AG08395 (cell line): ENCODE measurements around the gene TNP1.
A peak's percentile ranks its signal among the peaks of the same experiment; 100 is the strongest.

Source experiments
- DNase-seq: peaks from one replicate; pipeline ENCODE4 v3.0.0; 2012; ENCODE audit warnings: mixed read lengths, low spot score

Gene TNP1

DNA sequence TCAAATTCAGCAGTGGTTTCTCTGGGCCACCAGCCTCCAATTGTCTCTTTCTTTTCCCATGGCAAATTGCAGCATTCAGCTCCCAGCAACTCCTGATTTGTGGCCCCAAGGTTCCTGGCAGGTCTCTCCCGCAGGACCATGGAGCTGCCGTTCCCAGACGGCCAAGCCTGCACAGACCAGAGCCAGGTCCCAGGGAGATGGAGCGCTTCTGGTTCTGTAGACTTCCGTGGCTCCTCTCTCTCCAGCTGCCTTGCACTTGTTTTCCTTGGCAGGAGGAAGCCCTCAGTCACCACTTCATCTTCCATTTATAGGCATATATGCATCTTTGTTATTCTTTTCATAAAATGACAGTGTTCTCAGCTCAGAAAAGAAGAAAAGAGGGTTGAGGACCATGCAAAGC is 21.7 kb downstream of the TNP1 start:
- no peak for DNase-seq

DNA sequence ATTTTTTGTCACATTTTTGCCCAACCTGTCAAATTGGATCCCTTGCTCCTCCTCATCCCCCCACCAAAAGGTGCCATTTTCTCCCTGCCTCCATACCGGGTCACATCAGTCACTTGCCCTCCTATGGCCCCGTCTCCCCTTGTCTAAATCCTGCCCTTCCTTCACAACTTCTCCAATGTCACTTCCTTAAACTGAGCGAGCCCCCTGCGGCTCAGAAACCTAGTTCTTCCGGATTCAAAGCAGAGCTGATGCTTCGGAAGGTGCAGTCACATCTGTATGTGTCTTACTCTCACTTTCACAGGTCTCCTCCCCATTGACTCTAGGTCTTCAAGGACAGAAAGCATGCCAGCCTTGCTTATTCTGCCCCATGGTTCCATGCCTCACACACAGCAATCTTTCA is 22.1 kb downstream of the TNP1 start:
- no peak for DNase-seq

DNA sequence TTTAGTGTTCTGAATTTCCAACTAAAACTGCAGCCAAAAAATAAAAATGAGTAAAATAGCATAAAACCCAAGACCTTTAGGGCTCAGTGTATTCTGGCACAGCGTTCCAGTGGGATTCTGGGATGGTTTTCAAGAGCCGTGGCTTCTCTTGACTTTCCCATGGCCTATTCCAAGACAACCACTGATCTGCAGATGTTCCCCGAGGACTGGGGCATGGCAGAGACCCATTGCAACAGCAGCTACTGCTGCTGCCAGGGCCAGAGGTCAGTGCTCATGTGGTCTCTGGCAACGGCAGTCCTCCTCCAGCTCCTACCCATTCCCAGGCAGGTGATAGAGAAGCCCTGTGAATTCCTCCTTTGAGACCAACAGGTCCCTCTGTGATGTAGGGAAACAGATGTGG is 26.8 kb downstream of the TNP1 start:
- no peak for DNase-seq

DNA sequence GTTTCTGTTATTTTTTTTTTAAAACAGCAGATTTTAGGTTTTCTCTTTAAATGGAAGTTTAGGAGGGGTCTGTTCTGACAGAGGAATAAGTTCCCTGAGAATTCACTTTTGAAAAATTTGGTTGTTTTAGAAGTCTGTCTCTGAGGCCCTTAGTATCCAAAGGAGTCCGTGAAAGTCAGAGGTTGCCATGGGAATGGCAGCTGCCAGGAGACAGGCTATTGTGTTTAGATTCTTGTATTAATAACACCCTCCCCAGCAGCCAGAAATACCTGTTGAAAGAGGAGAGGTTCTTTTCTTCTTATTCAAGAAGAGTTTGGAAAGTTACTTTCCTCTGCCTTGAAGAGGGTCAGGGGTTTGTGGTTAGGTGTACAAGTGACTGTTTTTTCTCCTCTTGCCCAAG is 29.5 kb downstream of the TNP1 start:
- DNase-seq: no peak

DNA sequence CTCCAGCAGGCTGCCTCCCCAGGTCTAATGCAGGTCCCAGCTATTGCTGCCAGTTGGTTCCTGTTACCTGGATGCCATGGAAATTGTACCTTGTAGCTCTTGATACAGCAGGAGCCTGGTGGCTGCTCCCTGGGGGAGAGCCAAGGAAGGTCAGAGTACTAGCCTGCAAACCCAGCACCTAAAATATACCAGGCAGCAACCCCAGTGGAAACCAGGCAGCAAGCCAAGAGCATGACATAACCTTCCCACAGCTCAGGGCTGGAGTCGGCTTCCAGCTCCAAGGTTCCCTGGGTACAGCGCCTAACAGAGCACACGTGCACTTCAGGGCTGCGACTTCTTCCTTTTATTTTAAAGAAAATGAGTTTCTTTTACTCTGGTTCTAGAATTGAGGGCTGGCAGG is 30.3 kb downstream of the TNP1 start:
- peak; percentile 71 for DNase-seq

DNA sequence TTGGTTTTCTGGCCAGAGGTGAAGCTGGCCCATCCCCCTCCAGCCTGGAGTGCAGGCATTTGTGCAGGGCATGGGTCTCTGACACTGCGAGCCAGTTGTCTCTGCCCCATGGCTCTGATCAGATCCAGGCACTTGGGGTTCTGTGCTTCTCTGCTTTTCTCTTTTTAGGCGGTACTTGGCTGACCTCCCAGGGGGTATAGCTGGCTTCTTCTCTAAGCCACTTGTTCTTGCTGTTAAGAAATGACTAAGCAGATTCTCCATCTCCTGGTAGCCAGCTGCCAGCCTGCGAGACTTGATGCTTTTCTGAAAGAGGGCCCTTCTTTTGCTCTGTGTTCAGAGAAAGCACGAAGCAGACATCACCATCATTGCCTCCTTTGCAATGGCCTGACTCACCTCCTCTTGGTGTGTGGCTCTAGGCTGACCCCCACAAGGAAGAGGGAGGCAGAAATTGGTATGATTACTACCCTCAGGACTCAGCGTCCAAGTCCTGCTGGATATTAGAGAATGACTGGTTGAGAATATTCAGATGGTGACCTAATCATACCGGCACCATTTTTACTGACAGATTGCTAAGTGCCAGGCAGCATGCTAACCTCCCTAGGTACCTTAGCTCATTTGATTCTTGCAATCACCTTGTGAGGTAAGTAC is 32.7 kb downstream of the TNP1 start:
- DNase-seq: peak; percentile 11

DNA sequence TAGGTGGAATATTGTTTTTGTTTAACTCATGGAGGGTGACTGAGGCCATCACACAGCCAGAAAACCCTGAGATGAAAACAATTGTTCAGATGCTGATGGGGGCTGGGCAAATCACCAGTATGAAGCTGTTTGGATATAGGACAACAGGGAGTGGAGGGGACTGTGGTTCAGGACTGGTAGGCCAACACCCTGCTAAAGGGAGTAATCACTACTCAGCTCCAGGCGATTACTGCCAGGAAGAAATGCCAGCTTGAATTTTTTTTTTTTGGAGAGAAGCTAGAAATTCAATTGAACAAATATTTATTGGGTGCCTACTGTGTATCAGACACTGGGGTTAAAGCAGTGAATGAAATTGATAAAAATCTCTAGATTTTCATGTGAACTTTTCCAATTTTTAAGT is 37.4 kb downstream of the TNP1 start:
- DNase-seq: no peak

DNA sequence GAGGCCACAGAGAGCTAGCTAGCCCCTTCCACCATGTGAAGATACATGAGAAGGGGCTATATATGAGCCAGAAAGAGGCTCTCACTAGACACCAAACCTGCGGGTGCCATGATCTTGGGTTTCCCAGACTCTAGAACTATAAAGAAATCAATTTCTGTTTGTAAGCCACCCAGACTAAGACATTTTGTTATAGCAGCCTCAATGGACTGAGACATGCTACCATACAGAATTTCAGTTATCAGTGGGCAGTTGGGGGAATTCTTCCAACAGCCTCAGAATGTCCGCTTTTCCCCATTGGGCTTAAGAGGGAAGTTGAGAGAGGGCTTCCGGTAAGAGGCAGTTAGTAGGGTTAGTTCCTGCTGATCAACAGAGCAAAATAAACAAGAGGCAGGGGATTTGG is 39.2 kb downstream of the TNP1 start:
- DNase-seq: no peak

DNA sequence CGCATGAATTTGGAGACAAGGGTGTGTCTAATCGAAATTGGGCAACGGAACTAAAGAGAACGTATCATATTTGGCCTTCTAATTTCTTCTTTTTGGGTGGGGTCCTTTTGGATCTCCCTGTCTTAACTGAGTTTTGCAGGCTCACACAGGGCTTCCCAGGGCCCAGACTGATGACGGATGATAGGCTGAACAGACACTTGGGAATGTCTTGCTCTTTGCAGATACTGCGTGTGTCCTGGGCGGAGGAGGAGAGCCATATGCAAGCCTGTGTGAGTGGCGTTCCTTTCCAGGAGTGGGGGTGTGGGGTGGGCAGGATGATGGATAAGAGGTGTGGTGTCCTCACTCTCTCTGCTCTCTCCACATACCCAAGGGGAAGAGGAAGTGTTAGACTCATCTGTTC is 40.1 kb downstream of the TNP1 start:
- DNase-seq: no peak

DNA sequence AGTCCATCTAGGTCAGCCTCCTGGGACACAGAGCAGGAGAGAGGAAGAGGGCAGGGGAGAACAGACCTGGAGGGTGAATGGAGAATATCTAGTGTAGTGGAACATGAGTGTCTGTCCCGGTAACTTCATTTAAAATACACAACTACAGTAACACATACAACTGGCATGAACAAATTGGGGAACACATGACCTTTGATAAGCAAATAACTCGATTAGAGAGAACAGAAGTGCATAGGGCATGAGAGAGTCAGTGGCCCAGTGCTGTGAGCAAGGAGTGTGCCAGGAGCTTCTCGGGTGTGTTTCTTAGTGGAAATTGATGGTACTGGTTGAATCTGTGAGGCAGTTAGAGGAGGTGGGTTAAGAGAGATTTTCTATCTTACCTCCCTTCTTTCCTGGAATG is 40.8 kb downstream of the TNP1 start:
- DNase-seq: no peak

DNA sequence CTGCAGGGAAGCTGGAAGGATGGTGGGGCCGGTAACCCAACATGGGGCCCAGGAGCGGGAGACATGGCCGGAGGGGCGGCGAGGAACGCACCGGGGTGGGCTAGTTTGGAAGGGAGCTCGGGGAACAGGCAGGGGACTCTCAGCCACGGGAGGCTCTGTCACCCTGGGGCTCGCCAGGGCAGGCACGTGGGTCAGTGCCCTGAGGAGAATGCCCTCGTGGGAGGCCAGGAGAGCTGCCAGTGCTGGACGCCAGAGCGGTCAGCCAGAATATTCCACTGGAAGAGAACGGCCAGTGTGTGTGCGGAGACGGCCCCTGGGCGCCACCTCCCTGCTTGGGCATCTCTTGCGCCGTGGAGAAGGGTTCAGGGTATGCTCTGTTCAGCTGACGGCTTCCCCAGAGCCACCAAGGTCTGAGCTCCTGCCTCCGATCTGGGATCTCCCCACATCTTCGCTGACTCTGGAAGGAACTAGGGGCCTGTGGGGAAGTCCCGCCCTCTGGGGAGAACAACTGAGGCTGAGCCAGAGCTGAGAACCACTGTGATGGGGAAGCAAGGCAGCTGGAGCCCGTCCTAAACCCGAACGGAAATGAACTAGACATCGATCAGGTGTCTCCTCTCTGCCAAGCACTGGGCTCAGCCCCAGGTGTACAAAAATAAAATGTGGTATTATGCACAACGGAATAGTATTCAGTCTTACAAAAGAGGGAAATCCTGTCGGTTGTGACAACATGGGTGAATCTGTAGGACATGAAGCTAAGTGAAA is 49.3 kb downstream of the TNP1 start:
- no peak for DNase-seq
